ENCODE measurements around the gene POLE3. TPM values are rescaled to one million over a fixed set of nuclear protein-coding genes. Genes with fewer than 3 reads are reported as not detected.

The POLE3 gene
- total and polyA plus RNA-seq, 4 donors, result 23.1 to 35.2 (median 25.7) TPM

Other genes starting within 250 kb of the POLE3 start
- 10 to 100 TPM; 26.4 to 48.3 TPM for gene FKBP15, start 189.4 kb downstream of the POLE3 start, total RNA-seq
- 10 to 100 TPM in 1 of 2 donors, 1 to 10 TPM in 1; 8.4 to 13.9 TPM for gene FKBP15, start 189.4 kb downstream of the POLE3 start, polyA plus RNA-seq
- 10 to 100 TPM; 16.6 to 17.1 TPM for gene SLC31A1, start 189.1 kb downstream of the POLE3 start, total RNA-seq
- gene SLC31A1, start 189.1 kb downstream of the POLE3 start, polyA plus RNA-seq, result 1 to 10 TPM; 6.0 to 9.4 TPM
- 10 to 100 TPM; 23.1 to 23.8 TPM for gene CDC26, start 135.1 kb downstream of the POLE3 start, total RNA-seq
- gene CDC26, start 135.1 kb downstream of the POLE3 start, polyA plus RNA-seq, result 100 to 1,000 TPM in 1 of 2 donors, 10 to 100 TPM in 1; 42.1 to 134 TPM
- 10 to 100 TPM; 12.8 to 12.9 TPM for gene PRPF4, start 135.0 kb downstream of the POLE3 start, total RNA-seq
- gene PRPF4, start 135.0 kb downstream of the POLE3 start, polyA plus RNA-seq, result 10 to 100 TPM in 1 of 2 donors, 1 to 10 TPM in 1; 8.4 to 12.0 TPM
- not detected for gene RNF183, start 107.3 kb downstream of the POLE3 start, total RNA-seq
- gene RNF183, start 107.3 kb downstream of the POLE3 start, polyA plus RNA-seq, result not detected
- gene WDR31, start 70.4 kb downstream of the POLE3 start, total RNA-seq, result 1 to 10 TPM; 1.1 to 2.1 TPM
- 1 to 10 TPM in 1 of 2 donors, under 1 TPM in 1; 0.54 to 1.1 TPM for gene WDR31, start 70.4 kb downstream of the POLE3 start, polyA plus RNA-seq
- under 1 TPM; 0.19 to 0.48 TPM for gene BSPRY, start 61.1 kb downstream of the POLE3 start, total RNA-seq
- 1 to 10 TPM in 1 of 2 donors, under 1 TPM in 1; 0.18 to 2.6 TPM for gene BSPRY, start 61.1 kb downstream of the POLE3 start, polyA plus RNA-seq
- 10 to 100 TPM in 1 of 2 donors, 1 to 10 TPM in 1; 8.2 to 13.5 TPM for gene HDHD3, start 33.7 kb downstream of the POLE3 start, total RNA-seq
- 10 to 100 TPM; 21.7 to 23.7 TPM for gene HDHD3, start 33.7 kb downstream of the POLE3 start, polyA plus RNA-seq
- gene ALAD, start 9.4 kb downstream of the POLE3 start, total RNA-seq, result 10 to 100 TPM; 26.3 to 40.8 TPM
- 10 to 100 TPM; 42.9 to 54.6 TPM for gene ALAD, start 9.4 kb downstream of the POLE3 start, polyA plus RNA-seq
- gene C9orf43, start 72 bp upstream of the POLE3 start, total RNA-seq, result under 1 TPM in 1 of 2 donors, not detected in 1; 0.18 TPM
- gene C9orf43, start 72 bp upstream of the POLE3 start, polyA plus RNA-seq, result not detected
- 100 to 1,000 TPM; 157 to 161 TPM for gene RGS3, start 53.1 kb upstream of the POLE3 start, total RNA-seq
- gene RGS3, start 53.1 kb upstream of the POLE3 start, polyA plus RNA-seq, result 100 to 1,000 TPM in 1 of 2 donors, 10 to 100 TPM in 1; 74.3 to 142 TPM

All from aorta (tissue), 4 donors.